ENCODE results near the gene RBFOX2. TPM values are rescaled to one million over a fixed set of nuclear protein-coding genes. Genes with fewer than 3 reads are reported as not detected.

The RBFOX2 gene
- total and polyA plus RNA-seq, 10 of the 15 experiments (the other 5 are each of a cell fraction or from before 2014, with no cell fraction given), result 0.01 to 2.7 (median 0.17) TPM; not detected in 4

DNA sequence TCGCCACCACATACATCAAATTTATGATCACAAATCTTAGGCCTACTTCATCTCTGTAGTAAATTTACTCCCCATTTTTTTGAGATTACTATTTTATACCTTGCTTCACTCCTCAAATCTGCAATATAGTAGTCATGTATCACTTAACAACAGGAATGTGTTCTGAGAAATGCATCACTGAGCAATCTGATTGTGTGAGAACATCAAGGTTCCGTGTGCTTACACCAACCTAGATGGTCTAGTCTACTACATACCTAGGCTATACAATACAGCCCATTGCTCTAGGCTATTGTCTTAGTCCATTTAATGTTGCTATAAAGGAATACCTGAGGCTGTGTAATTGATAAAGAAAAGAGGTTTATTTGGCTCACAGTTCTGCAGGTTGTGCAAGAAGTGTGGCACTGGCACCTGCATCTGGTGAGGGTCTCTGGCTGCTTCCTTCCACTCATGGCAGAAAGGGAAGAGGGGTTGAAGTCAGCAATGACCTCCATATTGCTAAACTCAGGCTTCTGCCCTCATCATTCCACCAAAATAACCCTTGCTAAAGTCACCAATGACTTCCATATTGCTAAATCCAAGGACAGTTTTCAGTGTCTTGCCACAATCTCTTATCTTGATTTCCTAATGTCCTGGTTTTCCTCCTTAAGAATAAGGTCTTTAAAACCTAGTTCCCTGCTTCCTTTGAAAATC, 140.3 kb downstream of the RBFOX2 start:
- ChIA-PET POLR2A (no interaction called here), CTCF (no interaction called here), RAD21 (ENCODE audit: unreplicated experiment) (no interaction called here), SMC1A (ENCODE audit: uncharacterized antibody, unreplicated experiment) (no interaction called here)
- Histone ChIP-seq H3K4me2 (ENCODE audit: control insufficient read depth, insufficient read depth) (no peak overlapping the region), H3K9ac (ENCODE audit: control insufficient read depth, insufficient read depth, low read length) (no peak overlapping the region), H2AFZ (ENCODE audit: control insufficient read depth, low read depth, low read length) (no peak overlapping the region), H4K20me1 (ENCODE audit: control insufficient read depth, insufficient read depth) (no peaks in the 10 kb centered on the region), H3K27ac (ENCODE audit: control insufficient read depth, insufficient read depth) (no peak overlapping the region), H3K9me3 (replicated peaks; ENCODE audit: control insufficient read depth, insufficient read depth, low read length) (no peaks in the 10 kb centered on the region), H3K79me2 (ENCODE audit: control insufficient read depth, insufficient read depth, low read length) (no peaks in the 10 kb centered on the region), H3K27me3 (replicated peaks in 1 of 2; ENCODE audit: control insufficient read depth in 2 of 2, insufficient read depth in 2 of 2, low read length in 1 of 2) (peaks cover 0 to 2% of the 10 kb centered on the region in 2 experiments; a peak in 1 of 4 replicates), H3K36me3 (ENCODE audit: control insufficient read depth in 2 of 2, insufficient read depth in 2 of 2, low read length in 1 of 2) (no peaks in the 10 kb centered on the region), H3K4me3 (no peak overlapping the region), H3K4me1 (ENCODE audit: control insufficient read depth, insufficient read depth, low read length) (no peaks in the 10 kb centered on the region)
- WGBS (ENCODE audit: insufficient coverage, insufficient replicate concordance, low lambda C conversion rate, missing lambda C conversion rate), result 35% methylated on average over 2 of the region's 2 CpGs
- DNase-seq (ENCODE audit: low read depth, low spot score) (no peak), ATAC-seq (no peak), FAIRE-seq (no peak)
- TF ChIP-seq IRF4 (IDR thresholded peaks at IDR 0.05; ENCODE audit: low read depth, low read length), result no peak
- no peak for TF ChIP-seq SREBF2 (IDR thresholded peaks at IDR 0.05; ENCODE audit: low read length)
- no peak for TF ChIP-seq ZNF24 (IDR thresholded peaks at IDR 0.05)
- no peak for TF ChIP-seq ZNF384 (IDR thresholded peaks at IDR 0.05; ENCODE audit: borderline replicate concordance, low read depth, low read length)
- no peak for TF ChIP-seq CHD2 (IDR thresholded peaks at IDR 0.05; ENCODE audit: borderline replicate concordance, low read depth, low read length)
- TF ChIP-seq MXI1 (IDR thresholded peaks at IDR 0.05; ENCODE audit: low read depth, low read length), result no peak
- intact Hi-C loops (cut with micrococcal nuclease; ENCODE audit: unreplicated experiment), result no loop called here
- in situ Hi-C loops (cut with MboI), result no loop called here
- no TSS peak for BruUV-seq (replicated peaks)

DNA sequence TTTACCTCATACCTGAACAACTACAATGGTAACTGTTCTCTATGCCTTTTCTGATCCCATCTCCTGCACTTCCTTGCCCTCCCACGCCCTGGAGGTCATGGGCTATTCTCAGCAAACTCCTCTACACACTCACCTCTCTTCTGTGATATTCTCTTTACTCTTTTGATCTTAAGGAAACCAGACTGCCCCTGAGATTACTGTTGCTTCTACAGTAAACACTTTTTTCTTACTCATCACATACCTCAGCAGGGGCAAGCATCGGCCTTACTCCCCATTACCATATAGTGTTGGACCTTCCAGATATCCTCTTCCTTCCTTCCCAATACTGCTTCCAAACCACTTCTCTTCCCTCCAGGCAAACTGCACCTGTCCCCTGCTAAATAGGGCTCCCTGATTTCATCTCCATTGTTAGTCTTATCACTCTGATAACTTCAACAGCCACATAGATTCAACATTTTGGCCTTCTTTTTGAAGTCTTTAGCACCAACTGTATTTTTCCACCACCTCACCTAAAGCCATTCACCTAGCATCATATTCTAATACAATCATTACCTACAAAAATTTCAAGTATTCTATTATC, 141.2 kb downstream of the RBFOX2 start:
- CTCF ChIA-PET, result no interaction called here
- Histone ChIP-seq H3K4me2 (ENCODE audit: control insufficient read depth, insufficient read depth) (no peak overlapping the region), H4K20me1 (ENCODE audit: control insufficient read depth, insufficient read depth) (no peaks in the 10 kb centered on the region), H3K4me1 (ENCODE audit: control insufficient read depth, insufficient read depth, low read length) (no peaks in the 10 kb centered on the region), H3K27me3 (replicated peaks in 1 of 2; ENCODE audit: control insufficient read depth in 2 of 2, insufficient read depth in 2 of 2, low read length in 1 of 2) (peaks cover 0 to 2% of the 10 kb centered on the region in 2 experiments; a peak in 1 of 4 replicates), H3K9ac (ENCODE audit: control insufficient read depth, insufficient read depth, low read length) (no peak overlapping the region), H3K27ac (ENCODE audit: control insufficient read depth, insufficient read depth) (no peak overlapping the region), H3K9me3 (replicated peaks; ENCODE audit: control insufficient read depth, insufficient read depth, low read length) (no peaks in the 10 kb centered on the region), H3K4me3 (no peak overlapping the region), H3K79me2 (ENCODE audit: control insufficient read depth, insufficient read depth, low read length) (no peaks in the 10 kb centered on the region), H2AFZ (ENCODE audit: control insufficient read depth, low read depth, low read length) (no peak overlapping the region), H3K36me3 (ENCODE audit: control insufficient read depth in 2 of 2, insufficient read depth in 2 of 2, low read length in 1 of 2) (no peaks in the 10 kb centered on the region)
- intact Hi-C loops (cut with micrococcal nuclease; ENCODE audit: unreplicated experiment), result no loop called here
- no peak for ATAC-seq
- DNase-seq (ENCODE audit: low read depth, low spot score), result no peak
- POLR2A ChIA-PET, result no interaction called here
- FAIRE-seq, result no peak
- no TSS peak for BruUV-seq (replicated peaks)
- RAD21 ChIA-PET (ENCODE audit: unreplicated experiment), result no interaction called here
- 25% methylated on average over 2 of the region's 2 CpGs for WGBS (ENCODE audit: insufficient coverage, insufficient replicate concordance, low lambda C conversion rate, missing lambda C conversion rate)
- SMC1A ChIA-PET (ENCODE audit: uncharacterized antibody, unreplicated experiment), result no interaction called here
- in situ Hi-C loops (cut with MboI), result no loop called here
- no peak for TF ChIP-seq NR2F1 (conservative IDR thresholded peaks at IDR 0.05)
- TF ChIP-seq ZNF207 (IDR thresholded peaks at IDR 0.05; ENCODE audit: borderline replicate concordance), result no peak
- TF ChIP-seq YBX1 (IDR thresholded peaks at IDR 0.05), result no peak
- TF ChIP-seq HDAC6 (IDR thresholded peaks at IDR 0.05; ENCODE audit: unreplicated experiment), result no peak
- TF ChIP-seq CEBPB (IDR thresholded peaks at IDR 0.05; ENCODE audit: borderline replicate concordance in 1 of 2, low read depth in 2 of 2, low read length in 2 of 2), result no peak
- TF ChIP-seq, protein P1, sequence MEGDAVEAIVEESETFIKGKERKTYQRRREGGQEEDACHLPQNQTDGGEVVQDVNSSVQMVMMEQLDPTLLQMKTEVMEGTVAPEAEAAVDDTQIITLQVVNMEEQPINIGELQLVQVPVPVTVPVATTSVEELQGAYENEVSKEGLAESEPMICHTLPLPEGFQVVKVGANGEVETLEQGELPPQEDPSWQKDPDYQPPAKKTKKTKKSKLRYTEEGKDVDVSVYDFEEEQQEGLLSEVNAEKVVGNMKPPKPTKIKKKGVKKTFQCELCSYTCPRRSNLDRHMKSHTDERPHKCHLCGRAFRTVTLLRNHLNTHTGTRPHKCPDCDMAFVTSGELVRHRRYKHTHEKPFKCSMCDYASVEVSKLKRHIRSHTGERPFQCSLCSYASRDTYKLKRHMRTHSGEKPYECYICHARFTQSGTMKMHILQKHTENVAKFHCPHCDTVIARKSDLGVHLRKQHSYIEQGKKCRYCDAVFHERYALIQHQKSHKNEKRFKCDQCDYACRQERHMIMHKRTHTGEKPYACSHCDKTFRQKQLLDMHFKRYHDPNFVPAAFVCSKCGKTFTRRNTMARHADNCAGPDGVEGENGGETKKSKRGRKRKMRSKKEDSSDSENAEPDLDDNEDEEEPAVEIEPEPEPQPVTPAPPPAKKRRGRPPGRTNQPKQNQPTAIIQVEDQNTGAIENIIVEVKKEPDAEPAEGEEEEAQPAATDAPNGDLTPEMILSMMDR (IDR thresholded peaks at IDR 0.05 in 2 of 3, conservative IDR thresholded peaks at IDR 0.05 in 1 of 3; ENCODE audit: control insufficient read depth in 2 of 3, extremely low read depth in 1 of 3, insufficient read depth in 1 of 3, low read depth in 3 of 3, low read length in 3 of 3), result no peak

All from GM12878 (cell line).